ENCODE measurements around the gene DEPDC1B. TPM values are rescaled to one million over a fixed set of nuclear protein-coding genes. Genes with fewer than 3 reads are reported as not detected.

The DEPDC1B gene
- total RNA-seq, 1 donor from 2014 or later: 21.2 TPM

- H3K36me3 Mint-ChIP-seq (ENCODE audit: low read depth): no peaks in the 10 kb centered on the region
- intact Hi-C loops (cut with micrococcal nuclease): no loop called here
- H3K27me3 Mint-ChIP-seq (ENCODE audit: insufficient read depth): no peaks in the 10 kb centered on the region
- peaks cover 9% of the 10 kb centered on the region for H3K4me1 Mint-ChIP-seq (ENCODE audit: low read depth)
- H3K27ac Mint-ChIP-seq: no peak overlapping the region
- no peaks in the 10 kb centered on the region for H3K9me3 Mint-ChIP-seq
- H3K4me3 Mint-ChIP-seq: no peak overlapping the region
- DNase-seq (ENCODE audit: low spot score): no peak
Observed at GRCh38 chr5:60671899-60672692, 27.9 kb downstream of the DEPDC1B start.

- Mint-ChIP-seq H3K4me1 (ENCODE audit: low read depth) (peaks cover 9% of the 10 kb centered on the region), H3K27me3 (ENCODE audit: insufficient read depth) (no peaks in the 10 kb centered on the region), H3K4me3 (no peak overlapping the region), H3K9me3 (no peaks in the 10 kb centered on the region), H3K27ac (no peak overlapping the region), H3K36me3 (ENCODE audit: low read depth) (peaks cover 3% of the 10 kb centered on the region)
- intact Hi-C loops (cut with micrococcal nuclease): no loop called here
- no peak for DNase-seq (ENCODE audit: low spot score)
Observed at GRCh38 chr5:60670749-60671148, 29.2 kb downstream of the DEPDC1B start.

DNA sequence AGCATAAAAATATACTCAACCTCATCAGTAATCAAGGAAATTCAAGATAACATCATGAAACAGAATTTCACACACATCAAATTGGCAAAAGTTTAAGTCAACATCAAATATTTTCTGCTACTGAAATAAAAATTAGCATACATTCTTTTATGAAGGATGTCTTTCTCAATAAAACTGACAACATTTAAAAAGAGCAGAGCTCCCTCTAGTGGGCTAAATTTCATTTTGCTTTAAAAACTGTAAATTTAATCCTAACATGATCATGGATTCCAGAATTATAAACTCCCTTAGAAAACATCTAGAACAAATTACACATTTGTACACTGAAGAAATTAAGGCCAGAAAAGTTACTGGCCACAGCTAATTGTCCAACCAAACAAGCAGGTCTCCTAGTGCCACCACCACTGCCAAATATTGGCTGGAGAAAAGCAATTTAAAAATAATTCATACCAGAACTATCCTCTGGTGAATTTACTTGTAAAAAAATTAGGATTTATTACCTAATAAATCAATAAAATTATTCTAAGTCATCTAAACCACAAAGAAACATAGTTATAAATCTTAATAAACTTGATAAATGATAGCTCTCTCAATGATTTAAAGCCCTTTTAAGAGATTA, 31.2 kb downstream of the DEPDC1B start:
- Mint-ChIP-seq H3K27ac (no peak overlapping the region), H3K9me3 (no peaks in the 10 kb centered on the region), H3K4me3 (no peak overlapping the region), H3K36me3 (ENCODE audit: low read depth) (peaks cover 3% of the 10 kb centered on the region), H3K27me3 (ENCODE audit: insufficient read depth) (no peaks in the 10 kb centered on the region), H3K4me1 (ENCODE audit: low read depth) (peaks cover 9% of the 10 kb centered on the region)
- DNase-seq (ENCODE audit: low spot score): no peak
- intact Hi-C loops (cut with micrococcal nuclease): loop anchor here (1.0 kb wide), 1 partner anchor 858 kb away; no protein-coding TSS in a partner anchor

- H3K27ac Mint-ChIP-seq: no peak overlapping the region
- H3K4me3 Mint-ChIP-seq: no peak overlapping the region
- intact Hi-C loops (cut with micrococcal nuclease): no loop called here
- no peak for DNase-seq (ENCODE audit: low spot score)
- peaks cover 17% of the 10 kb centered on the region for H3K9me3 Mint-ChIP-seq
- no peaks in the 10 kb centered on the region for H3K27me3 Mint-ChIP-seq (ENCODE audit: insufficient read depth)
- no peaks in the 10 kb centered on the region for H3K4me1 Mint-ChIP-seq (ENCODE audit: low read depth)
- H3K36me3 Mint-ChIP-seq (ENCODE audit: low read depth): no peaks in the 10 kb centered on the region
Observed at GRCh38 chr5:60651872-60652620, 47.9 kb downstream of the DEPDC1B start.

DNA sequence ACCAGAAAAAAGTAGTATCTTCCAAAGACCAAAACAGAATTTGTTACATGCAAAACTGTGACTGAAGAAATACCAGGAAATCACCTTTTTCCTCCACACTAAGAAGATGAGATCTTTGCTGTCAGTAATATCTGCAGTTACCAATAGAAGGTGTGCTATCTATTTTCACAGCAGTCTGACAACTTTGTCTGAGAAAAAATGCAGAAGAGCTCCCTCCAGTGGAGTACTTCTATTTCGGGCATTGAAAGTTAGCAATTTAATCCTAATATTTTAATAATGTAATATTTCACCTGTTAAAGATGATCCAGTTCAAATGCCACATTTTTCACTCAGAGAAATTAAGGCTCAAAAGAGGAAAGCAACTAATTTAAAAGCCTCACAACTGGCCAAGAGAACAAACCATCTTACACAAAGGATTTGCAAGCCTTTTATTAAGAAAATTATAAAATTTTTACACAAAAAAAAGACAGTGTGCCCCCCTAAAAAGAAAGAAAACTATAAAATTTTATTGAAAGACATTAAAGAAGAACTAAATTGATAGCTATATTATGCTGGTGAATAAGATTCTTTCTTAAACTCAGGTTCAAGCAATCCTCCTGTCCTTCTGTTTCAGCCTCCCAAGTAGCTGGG, 50.6 kb downstream of the DEPDC1B start:
- no peak for DNase-seq (ENCODE audit: low spot score)
- Mint-ChIP-seq H3K4me1 (ENCODE audit: low read depth) (no peaks in the 10 kb centered on the region), H3K36me3 (ENCODE audit: low read depth) (peaks cover 4% of the 10 kb centered on the region), H3K9me3 (no peaks in the 10 kb centered on the region), H3K27me3 (ENCODE audit: insufficient read depth) (no peaks in the 10 kb centered on the region), H3K27ac (no peak overlapping the region), H3K4me3 (no peak overlapping the region)
- intact Hi-C loops (cut with micrococcal nuclease): loop anchor here (1.0 kb wide), 1 partner anchor 840 kb away; no protein-coding TSS in a partner anchor

DNA sequence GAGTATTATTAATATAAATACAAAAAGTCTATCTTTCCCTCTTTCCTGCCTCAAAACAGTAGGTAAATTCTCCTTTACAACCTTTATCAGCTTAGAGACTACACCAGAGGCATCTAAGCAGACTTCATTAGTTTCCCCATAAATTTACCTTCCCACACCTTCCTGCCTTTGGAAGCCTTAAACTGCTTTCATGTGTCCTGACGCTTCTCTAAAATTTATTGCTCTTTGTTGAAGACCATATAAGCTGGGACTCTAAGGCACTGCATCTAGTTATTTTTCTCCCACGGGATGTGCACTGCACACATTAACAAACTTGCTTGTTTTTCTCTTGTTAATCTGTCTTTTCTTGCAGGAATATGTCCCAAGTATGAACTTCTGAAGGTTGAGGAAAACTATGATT, 51.8 kb downstream of the DEPDC1B start:
- no peaks in the 10 kb centered on the region for H3K9me3 Mint-ChIP-seq
- no peak overlapping the region for H3K4me3 Mint-ChIP-seq
- no peak for DNase-seq (ENCODE audit: low spot score)
- H3K36me3 Mint-ChIP-seq (ENCODE audit: low read depth): peaks cover 13% of the 10 kb centered on the region
- intact Hi-C loops (cut with micrococcal nuclease): no loop called here
- no peak overlapping the region for H3K27ac Mint-ChIP-seq
- no peaks in the 10 kb centered on the region for H3K4me1 Mint-ChIP-seq (ENCODE audit: low read depth)
- no peaks in the 10 kb centered on the region for H3K27me3 Mint-ChIP-seq (ENCODE audit: insufficient read depth)

DNA sequence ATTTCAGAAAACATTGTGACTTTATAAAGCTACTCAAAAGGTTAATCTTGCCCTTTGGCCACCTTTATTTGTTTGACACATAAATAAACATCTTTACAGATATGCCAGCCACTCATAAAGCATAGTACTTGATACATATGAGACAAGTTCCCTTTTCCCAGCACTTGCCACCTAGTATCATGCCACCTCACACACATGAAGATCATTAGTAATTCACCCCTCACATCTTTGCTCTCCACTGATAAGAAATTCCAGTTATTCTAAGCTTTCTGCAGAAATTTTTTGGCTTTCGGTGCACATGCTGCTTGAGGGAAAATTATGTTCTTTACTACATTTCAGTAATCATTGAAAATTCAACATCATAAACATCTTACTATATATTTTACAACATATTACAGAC, 59.1 kb downstream of the DEPDC1B start:
- intact Hi-C loops (cut with micrococcal nuclease): no loop called here
- H3K36me3 Mint-ChIP-seq (ENCODE audit: low read depth): peaks cover 37% of the 10 kb centered on the region
- H3K9me3 Mint-ChIP-seq: peaks cover 2% of the 10 kb centered on the region

GRCh38 chr5:60639544-60639943, 60.4 kb downstream of the DEPDC1B start:
- Mint-ChIP-seq H3K27me3 (ENCODE audit: insufficient read depth) (no peaks in the 10 kb centered on the region), H3K27ac (no peak overlapping the region), H3K9me3 (peaks cover 3% of the 10 kb centered on the region), H3K4me3 (no peak overlapping the region), H3K4me1 (ENCODE audit: low read depth) (no peaks in the 10 kb centered on the region), H3K36me3 (ENCODE audit: low read depth) (peaks cover 45% of the 10 kb centered on the region)
- no peak for DNase-seq (ENCODE audit: low spot score)
- intact Hi-C loops (cut with micrococcal nuclease): no loop called here

More for the DNA sequence above, 59.1 kb downstream of the DEPDC1B start:
- no peaks in the 10 kb centered on the region for H3K27me3 Mint-ChIP-seq (ENCODE audit: insufficient read depth)
- no peak overlapping the region for H3K4me3 Mint-ChIP-seq
- DNase-seq (ENCODE audit: low spot score): no peak
- H3K27ac Mint-ChIP-seq: no peak overlapping the region
- H3K4me1 Mint-ChIP-seq (ENCODE audit: low read depth): no peaks in the 10 kb centered on the region

DNA sequence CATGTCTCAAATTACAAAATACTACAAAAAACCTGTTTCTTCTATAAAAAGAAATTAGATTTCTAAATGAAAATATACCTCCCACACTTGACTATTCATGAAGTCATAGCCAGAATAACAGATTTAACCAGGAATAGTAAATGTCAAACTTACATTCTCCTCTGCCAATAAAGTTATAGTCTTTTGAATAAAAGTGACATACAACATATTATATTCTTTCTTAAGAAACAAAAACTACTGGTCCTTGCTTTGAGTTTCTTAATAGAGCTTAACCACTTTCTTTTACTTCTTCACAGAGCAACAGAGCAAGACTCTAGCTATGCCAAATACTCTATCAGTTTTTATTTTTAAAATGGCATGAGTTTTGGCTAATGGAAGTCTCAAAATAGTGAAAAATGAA, 61.7 kb downstream of the DEPDC1B start:
- Mint-ChIP-seq H3K9me3 (peaks cover 3% of the 10 kb centered on the region), H3K36me3 (ENCODE audit: low read depth) (peaks cover 38% of the 10 kb centered on the region), H3K27me3 (ENCODE audit: insufficient read depth) (no peaks in the 10 kb centered on the region), H3K4me1 (ENCODE audit: low read depth) (no peaks in the 10 kb centered on the region), H3K27ac (no peak overlapping the region), H3K4me3 (no peak overlapping the region)
- no peak for DNase-seq (ENCODE audit: low spot score)
- intact Hi-C loops (cut with micrococcal nuclease): no loop called here

GRCh38 chr5:60636644-60637043, 63.3 kb downstream of the DEPDC1B start:
- intact Hi-C loops (cut with micrococcal nuclease): no loop called here
- Mint-ChIP-seq H3K36me3 (ENCODE audit: low read depth) (peaks cover 38% of the 10 kb centered on the region), H3K4me1 (ENCODE audit: low read depth) (no peaks in the 10 kb centered on the region)

DNA sequence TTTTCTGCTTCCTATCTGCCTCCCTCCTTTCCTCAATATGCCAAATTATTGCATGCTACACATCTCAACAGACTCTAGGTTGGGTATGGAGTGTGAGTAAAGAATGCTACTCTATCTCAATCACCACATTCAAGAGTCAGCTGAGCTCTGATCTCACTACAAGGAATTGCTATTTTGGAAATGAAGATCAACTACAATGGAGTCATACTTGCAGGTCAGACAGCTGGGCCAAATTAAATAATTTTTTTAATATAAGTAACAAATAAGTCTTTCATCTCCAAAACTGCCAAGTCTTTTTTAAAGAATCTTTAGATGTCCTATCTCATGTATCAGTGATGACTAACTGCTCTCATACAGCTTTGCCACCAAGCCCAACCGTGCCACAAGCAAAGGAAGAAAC, 64.0 kb downstream of the DEPDC1B start:
- intact Hi-C loops (cut with micrococcal nuclease): no loop called here
- H3K27me3 Mint-ChIP-seq (ENCODE audit: insufficient read depth): no peaks in the 10 kb centered on the region
- peaks cover 3% of the 10 kb centered on the region for H3K9me3 Mint-ChIP-seq
- H3K27ac Mint-ChIP-seq: no peak overlapping the region
- no peaks in the 10 kb centered on the region for H3K4me1 Mint-ChIP-seq (ENCODE audit: low read depth)
- DNase-seq (ENCODE audit: low spot score): no peak
- H3K36me3 Mint-ChIP-seq (ENCODE audit: low read depth): peaks cover 41% of the 10 kb centered on the region
- no peak overlapping the region for H3K4me3 Mint-ChIP-seq

More at GRCh38 chr5:60636644-60637043, 63.3 kb downstream of the DEPDC1B start:
- DNase-seq (ENCODE audit: low spot score): no peak
- Mint-ChIP-seq H3K27me3 (ENCODE audit: insufficient read depth) (no peaks in the 10 kb centered on the region), H3K27ac (no peak overlapping the region), H3K4me3 (no peak overlapping the region), H3K9me3 (peaks cover 3% of the 10 kb centered on the region)

DNA sequence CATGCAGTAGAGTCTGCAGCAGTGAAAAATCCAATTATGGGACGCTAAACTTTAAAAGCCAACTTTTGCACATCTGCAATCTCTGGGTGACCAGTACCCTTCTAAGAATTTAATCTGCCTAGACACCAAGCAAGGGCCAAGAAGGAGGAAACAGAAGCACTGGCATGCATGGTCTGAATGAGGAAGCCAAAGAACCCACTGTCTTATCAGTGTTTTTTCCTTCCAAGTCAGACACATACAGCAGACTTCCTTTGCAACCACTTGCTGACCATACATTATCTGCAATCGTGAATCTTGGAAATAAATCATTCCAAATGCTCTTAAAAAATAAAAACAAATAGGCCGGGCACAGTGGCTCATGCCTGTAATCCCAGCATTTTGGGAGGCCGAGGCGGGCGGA, 65.9 kb downstream of the DEPDC1B start:
- peaks cover 45% of the 10 kb centered on the region for H3K36me3 Mint-ChIP-seq (ENCODE audit: low read depth)
- DNase-seq (ENCODE audit: low spot score): no peak
- no peaks in the 10 kb centered on the region for H3K4me1 Mint-ChIP-seq (ENCODE audit: low read depth)
- peaks cover 3% of the 10 kb centered on the region for H3K9me3 Mint-ChIP-seq
- no peak overlapping the region for H3K27ac Mint-ChIP-seq
- intact Hi-C loops (cut with micrococcal nuclease): no loop called here
- no peaks in the 10 kb centered on the region for H3K27me3 Mint-ChIP-seq (ENCODE audit: insufficient read depth)
- H3K4me3 Mint-ChIP-seq: no peak overlapping the region

Data from activated T-helper 1 cell treated with anti-CD3 and anti-CD28 coated beads, Interleukin-12 subunit alpha, Interleukin-12 subunit beta, Interleukin-2, Interleukin-4 antibody, amounts not matched to agents 30 ng/mL and 10 ng/mL and 1 ng/mL, durations not matched to agents 14 hours and 24 hours and 36 hours (primary cell).